H1 (cell line): ENCODE measurements around the gene CCDC51. TPM values are rescaled to one million over a fixed set of nuclear protein-coding genes. Genes with fewer than 3 reads are reported as not detected.

Source experiments
- TEAD4 ChIP-seq: IDR thresholded peaks from 2 replicates; pipeline ENCODE4 v1.6.1; 2012; ENCODE audit warnings: low read depth, low read length, inconsistent platforms, mixed read lengths
- polyA plus RNA-seq, 7 experiments: library from polyadenylated mRNA; depleted of rRNA in 3 of 7; stranded (reverse) in 5 of 7; unstranded in 2 of 7; fragments of >200 nt in 5 of 7; fragments of 200-250 nt in 2 of 7; gene quantifications; 1 replicate in 5 of 7; 2 replicates in 1 of 7; 4 replicates in 1 of 7; pipeline versions ENCODE4 v1.2.1 to v1.2.3, GENCODE V29; 2011 to 2013; ENCODE audit warnings: missing spikeins in 2 of 7, mixed read lengths in 2 of 7
- total RNA-seq: library from RNA; stranded (reverse); fragmentation: NEBNext Ultra II Directional; extraction: Animal tissue kit (Norgen Biotek cat#: 25700); gene quantifications from 2 replicates; pipeline ENCODE4 v1.2.1, GENCODE V29; 2021
- TF ChIP-seq, protein P1 (sequence below): fragments of 300-600 bp; sonication (generic); IDR thresholded peaks from 2 replicates; pipeline ENCODE4 v1.7.1; 2012; ENCODE audit warnings: low read length, moderate library complexity, mild to moderate bottlenecking, inconsistent platforms; ENCODE audit not compliant: insufficient replicate concordance

The CCDC51 gene
- total and polyA plus RNA-seq, 2 of the 8 experiments (the other 6 are each of a cell fraction or from before 2014, with no cell fraction given), result 21.3 to 21.4 TPM

DNA sequence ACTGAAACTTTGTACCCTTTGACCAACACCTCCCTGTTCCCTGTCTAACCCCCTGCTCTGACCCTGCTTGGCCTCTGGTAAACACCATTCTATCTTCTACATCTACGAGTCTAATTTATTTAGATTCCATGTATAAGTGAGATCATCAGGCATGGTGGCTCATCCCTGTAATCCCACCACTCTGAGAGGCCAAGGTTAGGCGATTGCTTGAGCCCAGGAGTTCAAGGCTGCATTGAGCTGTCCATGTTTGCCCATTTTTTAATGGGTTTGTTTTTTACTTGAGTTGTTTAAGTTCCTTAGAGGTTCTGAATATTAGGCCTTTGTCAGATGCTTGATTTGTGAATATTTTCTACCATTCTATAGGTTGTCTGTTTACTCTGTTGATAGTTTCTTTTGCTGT lies 51.0 kb downstream of the CCDC51 start (continued):
- TF ChIP-seq TEAD4, result no peak
- TF ChIP-seq, protein P1, sequence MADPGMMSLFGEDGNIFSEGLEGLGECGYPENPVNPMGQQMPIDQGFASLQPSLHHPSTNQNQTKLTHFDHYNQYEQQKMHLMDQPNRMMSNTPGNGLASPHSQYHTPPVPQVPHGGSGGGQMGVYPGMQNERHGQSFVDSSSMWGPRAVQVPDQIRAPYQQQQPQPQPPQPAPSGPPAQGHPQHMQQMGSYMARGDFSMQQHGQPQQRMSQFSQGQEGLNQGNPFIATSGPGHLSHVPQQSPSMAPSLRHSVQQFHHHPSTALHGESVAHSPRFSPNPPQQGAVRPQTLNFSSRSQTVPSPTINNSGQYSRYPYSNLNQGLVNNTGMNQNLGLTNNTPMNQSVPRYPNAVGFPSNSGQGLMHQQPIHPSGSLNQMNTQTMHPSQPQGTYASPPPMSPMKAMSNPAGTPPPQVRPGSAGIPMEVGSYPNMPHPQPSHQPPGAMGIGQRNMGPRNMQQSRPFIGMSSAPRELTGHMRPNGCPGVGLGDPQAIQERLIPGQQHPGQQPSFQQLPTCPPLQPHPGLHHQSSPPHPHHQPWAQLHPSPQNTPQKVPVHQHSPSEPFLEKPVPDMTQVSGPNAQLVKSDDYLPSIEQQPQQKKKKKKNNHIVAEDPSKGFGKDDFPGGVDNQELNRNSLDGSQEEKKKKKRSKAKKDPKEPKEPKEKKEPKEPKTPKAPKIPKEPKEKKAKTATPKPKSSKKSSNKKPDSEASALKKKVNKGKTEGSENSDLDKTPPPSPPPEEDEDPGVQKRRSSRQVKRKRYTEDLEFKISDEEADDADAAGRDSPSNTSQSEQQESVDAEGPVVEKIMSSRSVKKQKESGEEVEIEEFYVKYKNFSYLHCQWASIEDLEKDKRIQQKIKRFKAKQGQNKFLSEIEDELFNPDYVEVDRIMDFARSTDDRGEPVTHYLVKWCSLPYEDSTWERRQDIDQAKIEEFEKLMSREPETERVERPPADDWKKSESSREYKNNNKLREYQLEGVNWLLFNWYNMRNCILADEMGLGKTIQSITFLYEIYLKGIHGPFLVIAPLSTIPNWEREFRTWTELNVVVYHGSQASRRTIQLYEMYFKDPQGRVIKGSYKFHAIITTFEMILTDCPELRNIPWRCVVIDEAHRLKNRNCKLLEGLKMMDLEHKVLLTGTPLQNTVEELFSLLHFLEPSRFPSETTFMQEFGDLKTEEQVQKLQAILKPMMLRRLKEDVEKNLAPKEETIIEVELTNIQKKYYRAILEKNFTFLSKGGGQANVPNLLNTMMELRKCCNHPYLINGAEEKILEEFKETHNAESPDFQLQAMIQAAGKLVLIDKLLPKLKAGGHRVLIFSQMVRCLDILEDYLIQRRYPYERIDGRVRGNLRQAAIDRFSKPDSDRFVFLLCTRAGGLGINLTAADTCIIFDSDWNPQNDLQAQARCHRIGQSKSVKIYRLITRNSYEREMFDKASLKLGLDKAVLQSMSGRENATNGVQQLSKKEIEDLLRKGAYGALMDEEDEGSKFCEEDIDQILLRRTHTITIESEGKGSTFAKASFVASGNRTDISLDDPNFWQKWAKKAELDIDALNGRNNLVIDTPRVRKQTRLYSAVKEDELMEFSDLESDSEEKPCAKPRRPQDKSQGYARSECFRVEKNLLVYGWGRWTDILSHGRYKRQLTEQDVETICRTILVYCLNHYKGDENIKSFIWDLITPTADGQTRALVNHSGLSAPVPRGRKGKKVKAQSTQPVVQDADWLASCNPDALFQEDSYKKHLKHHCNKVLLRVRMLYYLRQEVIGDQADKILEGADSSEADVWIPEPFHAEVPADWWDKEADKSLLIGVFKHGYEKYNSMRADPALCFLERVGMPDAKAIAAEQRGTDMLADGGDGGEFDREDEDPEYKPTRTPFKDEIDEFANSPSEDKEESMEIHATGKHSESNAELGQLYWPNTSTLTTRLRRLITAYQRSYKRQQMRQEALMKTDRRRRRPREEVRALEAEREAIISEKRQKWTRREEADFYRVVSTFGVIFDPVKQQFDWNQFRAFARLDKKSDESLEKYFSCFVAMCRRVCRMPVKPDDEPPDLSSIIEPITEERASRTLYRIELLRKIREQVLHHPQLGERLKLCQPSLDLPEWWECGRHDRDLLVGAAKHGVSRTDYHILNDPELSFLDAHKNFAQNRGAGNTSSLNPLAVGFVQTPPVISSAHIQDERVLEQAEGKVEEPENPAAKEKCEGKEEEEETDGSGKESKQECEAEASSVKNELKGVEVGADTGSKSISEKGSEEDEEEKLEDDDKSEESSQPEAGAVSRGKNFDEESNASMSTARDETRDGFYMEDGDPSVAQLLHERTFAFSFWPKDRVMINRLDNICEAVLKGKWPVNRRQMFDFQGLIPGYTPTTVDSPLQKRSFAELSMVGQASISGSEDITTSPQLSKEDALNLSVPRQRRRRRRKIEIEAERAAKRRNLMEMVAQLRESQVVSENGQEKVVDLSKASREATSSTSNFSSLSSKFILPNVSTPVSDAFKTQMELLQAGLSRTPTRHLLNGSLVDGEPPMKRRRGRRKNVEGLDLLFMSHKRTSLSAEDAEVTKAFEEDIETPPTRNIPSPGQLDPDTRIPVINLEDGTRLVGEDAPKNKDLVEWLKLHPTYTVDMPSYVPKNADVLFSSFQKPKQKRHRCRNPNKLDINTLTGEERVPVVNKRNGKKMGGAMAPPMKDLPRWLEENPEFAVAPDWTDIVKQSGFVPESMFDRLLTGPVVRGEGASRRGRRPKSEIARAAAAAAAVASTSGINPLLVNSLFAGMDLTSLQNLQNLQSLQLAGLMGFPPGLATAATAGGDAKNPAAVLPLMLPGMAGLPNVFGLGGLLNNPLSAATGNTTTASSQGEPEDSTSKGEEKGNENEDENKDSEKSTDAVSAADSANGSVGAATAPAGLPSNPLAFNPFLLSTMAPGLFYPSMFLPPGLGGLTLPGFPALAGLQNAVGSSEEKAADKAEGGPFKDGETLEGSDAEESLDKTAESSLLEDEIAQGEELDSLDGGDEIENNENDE, result no peak
